Activated CD8-positive, alpha-beta memory T cell treated with anti-CD3 and anti-CD28 coated beads, Interleukin-2, amount 10 ng/mL, durations not matched to agents 7 days and 5 days (primary cell): Measurements from ENCODE around the gene FAM171A1. TPM values are rescaled to one million over a fixed set of nuclear protein-coding genes. Genes with fewer than 3 reads are reported as not detected.

Experiments used
- total RNA-seq, 2 experiments: library from RNA; stranded (reverse); gene quantifications; one replicate each; pipeline ENCODE4 v1.2.3, GENCODE V29; 2021

Gene FAM171A1
- total RNA-seq, 2 experiments from 2014 or later, result 0.68 to 2.9 TPM

Other genes with a start within 250 kb of the FAM171A1 start
- gene NMT2, start 202.6 kb downstream of the FAM171A1 start, total RNA-seq, result 10 to 100 TPM; 21.3 to 31.7 TPM